HG03135 (cell line): ENCODE results near the gene ACKR3.

Experiments used
- ATAC-seq: cut with Tn5 transposase; IDR thresholded peaks from one replicate; pipeline ENCODE4 v1.9.1; 2021; ENCODE audit warnings: mild to moderate bottlenecking, moderate library complexity; ENCODE audit not compliant: unreplicated experiment

Gene ACKR3

DNA sequence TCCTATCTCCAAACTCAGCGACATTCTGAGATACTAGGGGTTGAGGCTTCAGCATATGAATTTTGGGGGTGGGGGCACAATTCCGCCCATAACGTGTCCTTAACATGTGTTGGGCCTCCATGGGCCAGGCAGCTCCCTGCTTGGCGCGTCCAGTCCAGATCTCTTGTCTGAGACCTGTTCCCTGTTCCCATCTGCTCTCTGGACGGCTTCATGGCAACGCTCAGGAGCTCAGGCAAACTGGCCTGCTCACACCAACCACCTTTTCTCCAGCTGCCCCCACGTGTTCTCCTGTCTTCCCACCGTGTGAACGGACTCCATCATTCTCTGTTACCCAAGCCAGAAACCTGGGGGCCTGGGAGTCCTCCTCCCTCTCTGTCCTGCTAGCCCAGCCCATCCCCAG is 36.4 kb downstream of the ACKR3 start:
- ATAC-seq: no peak

DNA sequence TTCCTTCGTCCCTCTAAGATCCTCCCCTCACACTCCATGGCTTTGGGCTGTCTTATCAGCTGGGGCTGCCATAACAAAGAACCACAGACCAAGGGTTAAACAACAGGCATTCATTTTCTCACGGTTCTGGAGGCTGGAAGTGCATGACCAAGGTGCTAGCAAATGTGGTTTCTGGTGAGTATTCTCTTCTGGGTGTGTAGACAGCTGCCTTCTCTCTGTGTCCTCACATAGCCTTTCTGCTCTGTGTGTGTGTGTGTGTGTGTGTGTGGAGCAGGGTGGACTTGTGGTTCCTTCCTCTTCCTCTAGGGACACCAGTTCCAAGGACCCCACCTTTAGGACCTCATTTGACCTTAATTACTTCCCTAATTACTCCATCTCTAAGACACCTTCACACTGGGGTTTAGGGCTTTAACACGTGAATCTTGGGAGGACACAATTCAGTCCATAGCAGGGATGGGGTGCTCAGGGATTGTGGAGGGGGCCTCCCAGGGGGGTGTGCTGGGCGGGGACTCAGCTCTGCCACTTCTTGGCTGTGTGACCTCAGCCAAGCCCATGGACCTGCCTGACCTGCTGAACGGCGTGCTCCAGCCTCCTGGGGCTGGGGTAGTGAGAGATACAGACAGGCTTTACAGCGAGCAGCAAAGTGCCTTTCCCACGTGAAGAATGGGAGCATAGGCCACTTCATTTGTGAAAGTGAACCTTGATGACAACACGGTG is 38.0 kb downstream of the ACKR3 start:
- ATAC-seq: no peak

DNA sequence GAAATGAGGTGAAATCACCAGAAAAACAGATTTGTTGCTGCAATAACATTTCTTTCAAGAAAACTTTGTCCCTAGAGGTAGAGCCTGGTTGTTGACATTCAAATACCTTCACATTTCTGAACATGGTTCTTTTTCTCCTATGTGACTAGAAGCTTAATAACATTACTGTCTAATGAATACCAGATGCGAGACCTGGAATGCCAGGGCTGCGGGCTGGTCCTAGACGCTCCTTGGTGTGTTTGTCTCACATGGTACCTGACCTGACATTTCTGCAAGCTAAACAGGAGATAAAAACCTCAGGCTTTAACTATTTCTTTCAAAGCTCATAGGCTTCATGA is 38.5 kb downstream of the ACKR3 start:
- no peak for ATAC-seq

DNA sequence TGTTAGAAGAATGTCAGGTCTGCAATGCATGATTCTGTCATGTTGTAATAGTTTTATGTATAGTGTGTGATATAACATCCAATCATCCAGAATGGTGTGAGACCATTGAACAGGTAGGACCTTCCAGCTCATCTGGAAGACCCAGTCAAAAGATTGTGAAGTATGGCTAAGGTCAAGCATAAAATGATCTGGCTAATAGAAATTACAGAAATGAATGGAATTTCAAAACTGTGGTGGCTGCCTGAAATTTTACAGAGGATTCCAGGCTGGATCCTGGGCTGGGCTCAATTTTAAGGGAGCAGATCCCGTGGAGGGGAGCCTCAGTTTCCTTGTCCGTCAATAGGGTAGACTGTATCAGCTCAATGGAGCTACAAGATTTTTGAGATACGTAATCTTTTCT is 39.1 kb downstream of the ACKR3 start:
- no peak for ATAC-seq

DNA sequence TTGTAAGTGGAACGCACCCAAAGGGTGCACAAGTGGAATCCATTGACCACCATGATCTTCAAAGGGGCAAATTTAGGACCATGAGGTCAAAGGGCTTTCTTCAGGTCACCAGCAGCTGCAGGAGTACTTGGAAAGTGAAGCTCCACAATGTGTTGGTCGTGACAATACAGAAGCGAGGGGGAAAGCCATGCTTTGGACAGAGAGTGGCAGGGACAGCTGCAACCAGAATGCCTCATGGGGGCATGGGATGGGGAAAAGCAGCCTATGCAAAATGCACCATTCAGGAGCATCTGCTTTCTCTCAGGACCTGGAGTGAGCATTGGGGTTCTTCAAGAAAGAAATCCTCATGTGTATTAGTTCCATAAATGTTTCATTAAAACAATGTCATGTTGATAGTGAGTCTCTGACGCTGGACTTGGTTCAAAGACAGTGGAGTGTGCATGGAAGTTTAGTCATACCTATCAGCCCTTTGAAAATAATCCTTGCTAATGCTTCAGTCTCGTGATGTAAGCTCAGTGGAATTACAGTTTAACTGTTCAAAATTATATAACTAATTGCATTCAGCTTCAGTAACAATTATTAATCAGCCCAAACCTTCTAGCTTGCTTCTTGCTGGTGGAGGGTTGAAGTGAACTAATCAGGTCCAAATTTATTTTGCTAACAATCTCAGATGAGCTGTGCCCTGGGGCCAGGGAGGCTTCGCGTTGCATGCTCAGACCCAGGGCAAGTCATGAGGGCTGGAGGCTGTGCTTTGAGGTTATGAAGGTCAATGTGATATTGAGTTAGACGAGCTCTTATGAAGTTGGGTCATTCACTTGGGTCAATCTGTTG is 41.6 kb downstream of the ACKR3 start:
- no peak for ATAC-seq

DNA sequence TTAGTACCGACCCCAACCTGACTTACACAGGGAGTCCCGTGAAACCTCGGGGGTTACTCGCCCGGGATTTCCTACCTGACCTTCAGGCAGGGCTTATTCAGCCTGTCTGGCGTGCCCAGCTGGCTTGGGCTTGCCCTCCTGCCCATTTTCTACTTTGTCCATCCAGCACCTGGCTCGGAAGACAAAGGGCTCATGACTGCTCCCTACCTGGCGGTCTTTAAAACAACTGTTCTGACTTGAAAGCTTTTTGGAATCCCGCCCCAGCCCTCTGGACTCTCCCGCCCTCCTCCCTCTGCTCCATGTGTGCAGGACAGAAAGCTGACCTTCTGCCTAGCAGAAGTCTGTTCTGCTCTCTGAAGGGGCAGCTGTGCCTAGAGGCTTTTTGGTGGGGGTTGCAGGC is 43.1 kb downstream of the ACKR3 start:
- ATAC-seq: no peak

DNA sequence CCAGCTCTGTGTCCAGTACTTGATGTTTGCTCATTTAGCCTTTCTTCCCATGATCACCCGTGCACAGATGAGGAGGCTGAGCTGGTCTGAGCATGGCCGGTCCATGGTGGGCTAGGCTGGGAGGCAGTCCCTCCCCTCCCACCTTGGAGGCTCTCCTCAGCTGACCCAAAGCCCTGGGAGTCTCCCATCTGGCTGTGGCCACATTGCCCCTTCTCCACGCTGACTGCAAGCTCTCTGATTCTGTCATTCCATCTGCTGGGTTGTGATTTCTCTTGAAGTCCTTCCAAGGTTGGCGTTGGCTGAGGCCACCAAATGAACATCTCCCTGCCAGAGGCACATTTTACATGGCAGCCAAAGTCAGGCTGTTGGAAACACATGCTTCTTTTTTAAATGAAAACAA is 44.0 kb downstream of the ACKR3 start:
- no peak for ATAC-seq

DNA sequence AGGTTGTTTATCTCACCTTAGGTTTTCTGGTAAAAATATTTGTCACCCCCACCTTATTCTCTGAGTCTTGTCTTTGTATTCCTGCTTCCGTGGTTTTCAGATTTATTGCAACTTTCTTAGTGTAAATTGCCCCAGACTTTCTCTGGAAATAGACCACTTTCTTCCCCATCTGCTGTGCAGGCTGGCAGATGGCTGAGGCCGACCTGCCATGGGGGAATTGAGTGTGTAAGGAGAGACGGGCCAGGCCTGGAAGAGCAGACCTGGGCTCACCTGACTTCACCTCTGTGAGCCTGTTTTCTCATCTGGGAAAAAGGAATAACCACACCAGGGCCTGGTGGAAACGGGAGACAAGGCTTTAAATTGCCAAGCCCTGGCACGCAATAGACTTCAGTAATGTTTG is 44.9 kb downstream of the ACKR3 start:
- ATAC-seq: no peak

DNA sequence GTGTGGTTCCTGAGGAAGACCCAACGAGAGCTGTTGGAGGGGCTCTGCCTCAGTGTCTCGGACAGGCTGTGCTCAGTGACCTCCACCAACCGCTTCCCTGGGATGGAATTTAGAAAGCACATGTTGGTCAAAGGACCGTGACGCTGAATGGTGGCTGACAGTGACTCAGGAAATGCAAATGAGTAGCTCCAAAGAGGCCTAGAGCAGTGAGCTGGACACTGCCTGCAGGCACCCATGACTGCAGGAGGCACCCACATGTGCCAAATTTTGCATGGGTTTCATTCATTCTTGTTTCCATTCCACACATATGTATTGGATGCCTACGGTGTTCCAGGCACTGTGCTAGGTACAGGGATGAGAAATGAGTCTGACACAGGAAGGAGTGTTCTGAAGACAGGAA is 46.4 kb downstream of the ACKR3 start:
- ATAC-seq: no peak

DNA sequence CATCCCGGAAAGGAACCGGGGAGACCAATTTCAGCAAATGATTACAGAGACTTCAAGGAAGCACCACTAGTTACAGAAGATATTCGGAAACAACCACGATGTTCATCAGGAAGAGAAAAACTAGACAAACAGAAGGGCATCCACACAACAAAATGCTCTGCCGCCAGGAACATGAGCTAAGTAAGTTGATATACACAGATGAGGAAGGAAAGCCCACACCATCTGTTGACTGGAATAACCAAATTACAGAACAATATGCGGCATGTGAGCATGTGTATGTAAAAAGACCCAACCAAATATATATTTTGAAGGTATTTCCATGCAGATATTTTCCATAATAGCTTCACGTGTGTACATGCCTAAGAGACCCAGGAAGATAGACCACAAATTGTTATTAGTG is 47.0 kb downstream of the ACKR3 start:
- ATAC-seq: no peak

DNA sequence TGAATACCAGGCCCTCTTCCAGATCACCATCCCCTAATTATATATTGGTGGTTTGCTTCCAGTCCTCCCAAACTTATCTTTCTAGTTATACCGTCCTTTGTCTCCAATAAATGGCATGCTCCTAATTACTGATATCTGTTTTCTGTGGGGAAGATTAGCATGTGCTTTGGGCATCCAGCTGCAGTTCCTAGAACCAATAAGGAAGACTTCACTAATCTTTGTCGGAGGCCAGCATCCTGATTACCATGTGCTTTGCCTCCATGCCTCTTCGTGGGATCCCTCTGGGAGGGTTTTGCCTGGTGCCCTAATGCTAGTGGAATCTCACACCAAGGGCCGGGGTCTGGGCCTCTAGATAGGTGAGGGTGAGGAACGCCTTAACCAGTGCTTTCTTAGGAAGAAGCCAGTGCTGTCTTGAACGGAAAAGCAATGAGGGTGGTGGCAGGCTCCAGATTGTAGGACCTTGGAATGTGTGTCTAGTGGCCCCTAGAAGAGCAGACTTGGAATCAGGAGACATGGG is 47.7 kb downstream of the ACKR3 start:
- no peak for ATAC-seq

DNA sequence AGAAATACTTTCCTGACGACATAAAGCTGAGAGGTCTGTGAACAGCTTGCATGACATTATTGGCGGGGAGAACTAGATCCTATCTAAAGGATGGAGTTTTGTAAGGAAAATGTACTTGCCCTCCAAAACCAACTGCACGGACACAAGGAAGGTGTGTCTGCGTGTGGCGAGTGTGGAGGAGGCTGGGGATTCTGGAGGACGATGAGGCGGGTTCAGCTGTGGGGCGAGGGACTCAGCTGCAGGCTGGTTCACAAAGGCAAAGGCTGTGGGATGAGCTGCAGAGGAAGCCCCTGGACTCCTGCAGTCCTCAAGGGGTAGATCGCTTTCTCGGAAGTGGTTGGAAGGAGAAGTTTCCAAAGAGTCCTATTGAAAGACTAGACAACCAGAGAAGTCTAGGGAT is 48.2 kb downstream of the ACKR3 start:
- ATAC-seq: no peak

DNA sequence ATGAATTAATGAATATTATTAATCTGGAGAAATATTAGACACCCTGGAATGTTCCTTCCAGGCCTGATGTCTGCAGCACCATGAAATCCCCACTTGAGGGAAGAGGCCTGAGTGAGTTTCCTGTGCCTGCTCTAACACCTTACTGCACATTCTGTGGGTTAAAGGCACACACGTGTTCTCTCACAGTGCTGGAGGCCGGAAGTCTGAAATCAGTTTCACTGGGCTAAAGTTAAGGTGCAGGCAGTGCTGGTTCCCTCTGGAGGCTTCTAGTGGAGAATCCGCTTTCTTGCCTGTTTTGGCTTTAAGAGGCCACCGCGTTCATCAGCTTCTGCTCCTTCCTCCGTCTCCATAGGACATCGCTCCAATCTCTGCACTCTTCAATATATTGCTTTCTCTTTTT is 48.7 kb downstream of the ACKR3 start:
- no peak for ATAC-seq

DNA sequence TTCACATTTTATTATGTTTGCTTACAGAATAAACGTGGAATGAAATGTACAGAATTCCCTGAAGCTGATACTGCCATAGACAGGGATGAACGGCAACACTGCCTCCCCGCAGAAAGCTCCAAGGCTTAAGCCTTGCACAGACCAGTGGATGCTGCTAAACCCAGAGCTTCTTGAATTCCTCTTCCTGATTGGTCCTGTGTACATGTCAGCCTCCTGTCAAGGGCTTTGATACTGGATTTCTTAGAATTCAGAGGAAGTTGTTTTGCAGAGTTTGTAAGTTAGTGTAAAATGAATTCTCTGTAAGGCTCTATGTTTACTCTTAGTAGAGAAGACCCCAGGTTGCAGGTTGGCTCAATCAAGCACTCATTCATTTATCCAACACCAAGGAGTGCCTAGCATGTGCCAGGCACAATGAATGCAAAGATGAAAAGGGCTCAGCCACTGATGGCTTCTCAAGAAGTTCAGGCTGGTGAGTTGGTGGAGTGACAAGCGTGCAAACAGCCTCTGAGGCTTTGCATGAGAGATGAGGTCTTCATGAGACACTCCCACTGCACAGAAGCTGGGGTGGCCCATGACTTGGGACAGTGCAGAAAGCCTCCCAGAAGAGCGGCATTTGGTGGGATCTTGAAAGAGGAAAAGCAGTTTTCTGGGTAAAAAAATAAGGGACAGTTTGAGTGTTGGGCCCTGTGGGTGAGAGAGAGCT is 50.4 kb downstream of the ACKR3 start:
- no peak for ATAC-seq

DNA sequence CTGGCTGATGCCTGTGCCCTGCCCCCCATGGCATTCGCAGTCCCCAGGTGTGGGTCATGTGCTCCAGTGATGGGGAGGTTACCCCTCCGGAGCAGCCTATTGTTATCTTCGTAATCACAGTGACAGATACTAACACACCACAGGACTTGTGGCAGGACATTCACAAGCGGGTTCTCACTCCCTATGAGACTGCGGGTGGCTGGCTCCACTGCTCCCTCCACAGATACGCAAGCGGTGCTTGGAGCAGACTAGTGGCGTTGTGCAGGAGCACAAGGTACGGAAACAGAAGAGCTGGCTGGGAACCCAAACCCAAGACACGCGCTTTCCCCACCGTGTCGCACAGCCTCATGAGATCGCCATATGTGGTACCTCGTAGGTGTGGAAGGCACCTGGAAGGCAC is 52.2 kb downstream of the ACKR3 start:
- ATAC-seq: no peak

DNA sequence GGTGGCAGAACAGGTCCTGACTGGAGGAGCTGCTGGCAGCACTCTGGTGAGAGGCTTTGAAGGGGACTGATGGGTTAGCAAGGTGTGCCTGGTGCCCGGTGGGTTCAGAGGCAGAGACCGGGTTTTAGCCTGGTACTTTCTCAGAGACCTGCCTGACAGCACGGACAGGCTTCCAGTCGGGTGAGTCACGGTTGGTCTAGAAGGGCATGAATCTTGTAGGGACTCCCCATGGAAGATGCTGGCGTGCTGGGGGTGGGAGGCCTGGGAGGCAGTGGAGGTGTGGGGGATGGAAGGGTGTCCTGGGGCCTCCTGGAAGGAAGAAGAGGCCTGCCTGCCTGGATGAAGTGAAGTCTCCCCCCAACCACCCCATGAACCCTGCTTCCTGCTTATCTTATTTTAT is 52.6 kb downstream of the ACKR3 start:
- ATAC-seq: no peak

DNA sequence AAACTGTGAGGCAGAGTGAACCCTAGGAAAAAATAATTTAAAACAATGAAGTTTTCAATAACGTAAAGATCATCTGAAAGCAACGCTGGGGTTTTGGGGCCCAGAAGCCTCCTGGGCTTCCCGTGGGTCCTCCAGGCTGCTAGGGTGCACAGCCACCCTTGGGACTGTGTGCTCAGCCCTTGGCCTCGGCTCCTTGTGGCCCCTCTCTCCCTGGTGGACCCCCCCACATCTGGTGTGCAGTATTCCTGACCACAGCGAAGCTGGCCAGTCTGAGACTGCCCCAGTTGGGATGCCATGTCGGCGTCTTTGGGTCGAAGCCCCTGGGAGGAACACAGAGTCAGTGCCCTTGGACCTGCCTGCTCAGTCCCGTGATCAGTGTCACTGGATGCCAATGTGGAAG is 53.0 kb downstream of the ACKR3 start:
- no peak for ATAC-seq

DNA sequence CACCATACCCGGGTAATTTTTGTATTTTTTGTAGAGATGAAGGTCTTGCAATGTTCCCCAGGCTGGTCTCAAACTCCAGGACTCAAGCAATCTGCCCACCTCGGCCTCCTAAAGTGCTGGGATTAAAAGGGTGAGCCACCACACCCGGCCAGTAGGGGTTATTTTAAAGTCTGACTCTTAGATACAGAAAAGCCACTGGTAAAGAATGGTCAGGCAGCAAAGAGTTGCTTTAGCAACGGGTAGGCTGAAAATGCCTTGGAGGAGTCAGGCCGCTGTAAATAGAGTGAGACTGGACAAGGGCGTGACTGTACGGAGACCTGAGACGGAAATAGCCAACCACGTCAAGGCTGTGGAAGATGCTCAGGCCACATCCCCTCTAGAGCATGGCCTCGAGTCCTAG is 54.2 kb downstream of the ACKR3 start:
- ATAC-seq: no peak

DNA sequence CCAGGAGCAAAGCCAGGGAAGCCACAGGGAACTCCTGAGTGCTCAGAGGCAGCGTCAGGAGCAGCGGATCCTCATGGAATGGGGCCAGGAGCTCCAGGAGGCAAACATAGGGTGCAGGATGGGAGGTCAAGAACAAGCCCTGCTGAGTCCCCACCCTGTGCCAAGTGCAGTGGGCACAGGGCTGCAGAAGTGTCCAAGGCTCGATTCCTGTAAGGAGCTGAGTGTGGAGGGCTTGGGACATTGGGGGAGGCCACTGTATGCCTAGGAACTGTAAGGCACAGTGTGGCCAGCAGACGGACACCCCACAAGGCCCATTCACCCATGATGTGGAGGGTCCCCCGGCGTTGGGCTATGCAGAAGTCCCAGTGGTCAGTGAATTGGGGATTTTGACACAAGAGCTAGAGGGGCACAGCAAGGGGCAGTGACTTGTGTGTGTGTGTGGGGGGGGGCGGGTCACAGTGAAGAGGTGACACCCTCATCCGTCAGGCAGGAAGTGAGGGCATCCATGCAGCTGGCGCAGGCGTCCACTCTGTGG is 55.6 kb downstream of the ACKR3 start:
- ATAC-seq: no peak

DNA sequence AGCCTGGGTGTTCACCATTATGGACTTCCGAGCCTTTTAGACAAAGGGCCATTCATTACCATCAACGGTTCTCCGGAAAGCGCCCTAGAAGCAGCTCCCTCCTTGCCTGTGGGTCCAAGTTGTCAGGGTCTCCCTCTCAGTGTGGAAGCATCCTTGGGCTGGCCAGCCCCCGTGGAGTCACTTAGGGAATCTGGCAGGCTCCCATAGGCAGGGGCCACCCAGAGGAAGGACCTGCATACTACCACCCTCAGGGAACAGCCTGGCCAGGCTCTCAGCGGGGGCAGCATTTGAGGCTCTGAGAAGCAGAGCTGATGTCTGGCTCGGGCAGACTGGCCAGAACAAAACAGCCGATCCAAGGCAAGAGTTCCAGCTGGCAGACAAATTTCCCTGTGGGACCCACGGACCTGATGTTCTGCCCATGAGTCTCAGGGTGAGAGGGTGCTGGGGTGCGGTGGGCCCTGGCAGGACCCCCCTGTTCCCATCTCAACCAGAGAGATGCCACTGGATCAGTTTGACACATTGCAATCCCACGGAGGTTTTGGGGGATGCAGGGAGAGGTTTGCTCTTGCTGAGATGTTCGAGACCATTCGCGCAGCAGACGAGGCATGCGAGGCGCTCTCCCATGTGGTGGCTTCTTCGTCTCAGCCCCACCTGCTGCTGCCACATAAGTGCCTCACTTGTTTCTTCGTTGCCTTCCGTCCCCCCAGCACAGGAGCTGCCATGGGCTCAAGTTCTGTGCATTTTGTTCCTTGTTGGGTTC is 56.9 kb downstream of the ACKR3 start:
- no peak for ATAC-seq

DNA sequence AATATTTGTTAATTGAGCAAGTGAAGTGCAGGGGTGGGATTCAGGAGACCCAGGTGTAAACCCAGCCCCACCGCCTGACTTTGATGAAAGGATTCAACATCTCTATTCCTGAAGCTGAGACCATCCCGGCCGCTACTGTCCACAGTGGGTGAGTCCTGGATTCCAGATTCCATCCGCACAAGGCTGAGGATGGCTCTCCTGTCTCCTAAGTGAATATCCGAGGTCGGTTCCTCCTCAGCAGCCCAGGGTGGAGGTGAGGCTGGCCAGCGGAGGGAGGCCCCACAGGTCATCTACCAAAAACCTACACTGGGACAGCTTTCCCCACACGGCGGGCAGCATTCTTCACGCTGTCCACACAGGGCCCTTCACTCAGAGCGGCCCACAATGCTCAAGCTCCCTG is 57.6 kb downstream of the ACKR3 start:
- no peak for ATAC-seq
